Peyer's patch (tissue), 4 donors: ENCODE measurements around the gene SLC18A3.

ENCODE experiments used
- POLR2A ChIP-seq, 2 donors: fragments of 450-650 bp; IDR thresholded peaks; one replicate each; pipeline ENCODE4 v1.5.1; 2017; ENCODE audit warnings: antibody characterized with exemption in 2 of 2, mild to moderate bottlenecking in 2 of 2, moderate library complexity in 2 of 2
- TF ChIP-seq, protein P1 (sequence below), 6 experiments: fragments of 450-650 bp in 4 of 6; fragments of 200-600 bp in 2 of 6; sonication (generic) in 1 of 6; IDR thresholded peaks; one replicate each; pipeline ENCODE4 v1.5.1; 2017 to 2019; ENCODE audit warnings: antibody characterized with exemption in 6 of 6, mild to moderate bottlenecking in 3 of 6, moderate library complexity in 1 of 6

- TF ChIP-seq POLR2A (IDR thresholded peaks at IDR 0.05), result no peak
- TF ChIP-seq, protein P1, sequence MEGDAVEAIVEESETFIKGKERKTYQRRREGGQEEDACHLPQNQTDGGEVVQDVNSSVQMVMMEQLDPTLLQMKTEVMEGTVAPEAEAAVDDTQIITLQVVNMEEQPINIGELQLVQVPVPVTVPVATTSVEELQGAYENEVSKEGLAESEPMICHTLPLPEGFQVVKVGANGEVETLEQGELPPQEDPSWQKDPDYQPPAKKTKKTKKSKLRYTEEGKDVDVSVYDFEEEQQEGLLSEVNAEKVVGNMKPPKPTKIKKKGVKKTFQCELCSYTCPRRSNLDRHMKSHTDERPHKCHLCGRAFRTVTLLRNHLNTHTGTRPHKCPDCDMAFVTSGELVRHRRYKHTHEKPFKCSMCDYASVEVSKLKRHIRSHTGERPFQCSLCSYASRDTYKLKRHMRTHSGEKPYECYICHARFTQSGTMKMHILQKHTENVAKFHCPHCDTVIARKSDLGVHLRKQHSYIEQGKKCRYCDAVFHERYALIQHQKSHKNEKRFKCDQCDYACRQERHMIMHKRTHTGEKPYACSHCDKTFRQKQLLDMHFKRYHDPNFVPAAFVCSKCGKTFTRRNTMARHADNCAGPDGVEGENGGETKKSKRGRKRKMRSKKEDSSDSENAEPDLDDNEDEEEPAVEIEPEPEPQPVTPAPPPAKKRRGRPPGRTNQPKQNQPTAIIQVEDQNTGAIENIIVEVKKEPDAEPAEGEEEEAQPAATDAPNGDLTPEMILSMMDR (IDR thresholded peaks at IDR 0.05), result no peak
These were observed 9.2 kb upstream of the SLC18A3 start for GRCh38 chr10:49600781-49601400.
